ENCODE results near the gene KIAA1328.
"Not testable (repeated sequence)": the region's sequence is repeated elsewhere in the genome, so short reads cannot be mapped to it uniquely, and the experiment has no call there.

KIAA1328 gene

DNA sequence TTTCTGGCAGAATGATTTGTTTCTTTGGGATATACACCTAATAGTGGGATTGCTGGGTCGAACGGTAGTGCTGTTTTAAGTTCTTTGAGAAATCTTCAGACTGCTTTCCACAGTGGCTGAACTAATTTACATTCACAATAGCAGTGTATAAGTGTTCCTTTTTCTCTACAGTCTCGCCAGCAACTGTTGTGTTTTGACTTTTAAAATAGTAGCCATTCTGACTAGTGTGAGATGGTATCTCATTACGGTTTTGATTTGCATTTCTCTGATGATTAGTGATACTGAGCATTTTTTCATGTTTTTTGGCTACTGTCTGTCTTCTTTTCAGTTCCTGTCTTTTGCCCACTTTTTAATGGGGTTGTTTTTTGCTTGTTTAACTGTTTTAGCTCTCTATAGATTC lies 306.2 kb downstream of the KIAA1328 start:
- DNase-seq (ENCODE audit: low spot score), result no peak
- no peak for FAIRE-seq

- DNase-seq (ENCODE audit: low spot score) (no peak), FAIRE-seq (no peak)
These were observed 309.5 kb downstream of the KIAA1328 start for GRCh38 chr18:37138456-37138855.

DNA sequence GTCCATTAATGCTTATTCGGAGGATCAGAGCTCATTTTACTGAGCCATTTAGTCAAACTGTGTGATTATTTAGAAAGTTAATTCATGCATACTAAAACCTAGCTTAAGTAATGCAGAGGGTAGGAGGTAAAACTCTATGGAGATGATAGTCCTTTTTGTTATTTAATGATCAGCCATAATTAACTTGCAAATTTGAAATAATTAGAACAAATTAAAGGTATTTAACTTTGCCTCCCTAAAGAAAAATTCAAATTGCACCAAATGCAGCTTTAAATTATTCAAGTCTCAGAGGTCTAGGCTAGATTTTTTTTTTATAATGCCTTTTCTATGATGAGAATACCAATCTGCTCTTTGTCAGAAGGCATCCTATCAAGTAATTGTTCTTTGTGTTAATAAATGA lies 310.9 kb downstream of the KIAA1328 start:
- DNase-seq (ENCODE audit: low spot score) (no peak), FAIRE-seq (no peak)

GRCh38 chr18:37144921-37145320 lies 316.0 kb downstream of the KIAA1328 start:
- DNase-seq (ENCODE audit: low spot score), result no peak
- no peak for FAIRE-seq

GRCh38 chr18:37156330-37156942 lies 327.5 kb downstream of the KIAA1328 start:
- no peak for FAIRE-seq
- DNase-seq (ENCODE audit: low spot score), result no peak

DNA sequence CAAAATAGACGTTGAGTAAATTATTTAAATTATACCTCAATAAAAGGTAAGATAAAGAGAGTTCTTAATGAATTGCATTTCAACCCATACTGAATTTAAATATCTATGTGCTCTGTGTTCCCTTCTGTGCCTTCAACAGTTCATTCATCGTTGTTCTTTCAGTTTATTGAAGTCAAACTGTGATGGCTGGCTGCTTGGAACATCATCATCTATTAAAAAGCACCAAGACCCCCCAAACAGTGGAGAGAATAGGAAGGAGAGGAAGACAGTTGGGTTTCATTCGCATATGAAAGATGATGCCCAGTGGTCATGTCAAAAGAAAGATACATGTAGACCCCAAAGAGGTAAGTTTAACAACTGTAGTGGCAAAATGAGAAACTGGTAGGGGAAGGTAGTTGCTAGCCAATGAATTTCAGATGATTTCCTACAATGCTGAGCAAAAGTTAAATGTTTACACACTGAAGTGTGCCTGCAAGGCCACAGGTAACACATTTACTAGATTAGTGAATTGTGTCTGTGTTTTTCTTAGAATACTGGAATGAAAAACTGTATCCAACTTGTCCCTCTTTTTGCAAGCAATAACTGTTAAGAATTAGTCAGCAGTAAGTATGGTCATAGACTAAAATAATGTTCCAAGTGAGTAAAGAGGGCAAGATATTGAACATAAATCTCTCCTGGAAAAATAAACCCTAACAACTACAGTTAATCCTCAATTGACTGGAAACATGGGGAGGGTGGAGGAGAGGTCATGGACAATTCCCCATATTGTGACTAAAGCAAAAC lies 331.3 kb downstream of the KIAA1328 start:
- FAIRE-seq, result no peak

DNA sequence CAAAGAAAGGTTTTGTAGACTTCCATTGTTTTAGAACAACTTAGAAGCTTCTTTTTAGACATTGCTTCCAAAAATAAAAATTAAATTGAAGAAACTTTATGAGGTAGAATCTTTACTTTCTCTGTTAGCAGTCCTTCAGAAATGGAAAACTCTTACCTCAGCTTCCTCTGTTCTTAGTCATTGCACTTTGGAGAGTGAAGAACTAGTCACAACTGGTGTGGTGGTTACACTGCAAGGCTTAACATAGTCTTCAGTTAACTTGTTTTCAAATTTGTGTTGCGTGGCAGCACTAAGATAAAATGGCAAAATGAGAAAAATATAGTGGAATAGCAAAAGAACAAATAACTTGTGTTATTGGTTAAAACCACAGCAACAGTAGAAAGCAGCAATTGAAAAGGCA lies 332.6 kb downstream of the KIAA1328 start:
- DNase-seq (ENCODE audit: low spot score), result no peak
- FAIRE-seq, result no peak

More for the DNA sequence above, 331.3 kb downstream of the KIAA1328 start:
- no peak for DNase-seq (ENCODE audit: low spot score)

DNA sequence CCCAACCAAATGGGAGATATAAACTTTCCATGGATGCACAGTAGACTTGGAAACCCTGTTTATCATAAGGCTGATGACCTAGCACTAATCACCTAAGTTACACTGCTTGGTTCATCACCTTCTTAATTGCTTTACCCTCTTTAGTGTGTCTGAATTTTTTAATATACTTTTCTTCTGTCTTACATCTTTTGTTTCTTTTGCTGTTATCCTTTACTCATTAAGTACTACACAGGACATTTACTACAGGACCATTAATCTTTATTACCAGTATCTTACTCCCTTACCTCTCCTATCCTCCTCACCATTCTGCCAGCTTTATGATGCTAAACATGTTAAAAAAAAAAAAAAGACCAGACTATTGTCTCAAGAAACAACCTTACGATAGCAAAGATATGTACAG lies 333.6 kb downstream of the KIAA1328 start:
- DNase-seq (ENCODE audit: low spot score), result no peak
- no peak for FAIRE-seq

DNA sequence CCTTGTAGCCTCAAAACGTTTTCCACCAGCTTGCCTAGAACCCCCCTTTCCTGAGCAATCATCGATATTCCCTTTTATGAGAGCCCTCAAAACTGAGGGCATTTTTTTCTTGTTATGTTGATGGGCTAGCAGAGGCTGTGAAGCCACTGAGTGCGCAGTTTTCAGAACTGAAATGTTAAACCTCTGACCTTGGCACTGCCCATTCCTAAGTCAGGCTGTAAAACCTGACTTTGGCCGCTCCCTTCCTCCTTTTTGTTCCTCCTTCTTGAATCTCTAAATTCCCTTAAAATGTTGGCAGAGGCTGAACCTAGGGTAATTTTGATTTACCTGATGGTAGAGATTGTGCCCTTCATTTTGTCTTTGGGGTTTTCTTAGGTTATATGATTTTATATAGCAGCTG lies 334.2 kb downstream of the KIAA1328 start:
- FAIRE-seq (no peak), DNase-seq (ENCODE audit: low spot score) (no peak)

- FAIRE-seq (no peak), DNase-seq (ENCODE audit: low spot score) (no peak)
These were observed 337.6 kb downstream of the KIAA1328 start for GRCh38 chr18:37166491-37166890.

DNA sequence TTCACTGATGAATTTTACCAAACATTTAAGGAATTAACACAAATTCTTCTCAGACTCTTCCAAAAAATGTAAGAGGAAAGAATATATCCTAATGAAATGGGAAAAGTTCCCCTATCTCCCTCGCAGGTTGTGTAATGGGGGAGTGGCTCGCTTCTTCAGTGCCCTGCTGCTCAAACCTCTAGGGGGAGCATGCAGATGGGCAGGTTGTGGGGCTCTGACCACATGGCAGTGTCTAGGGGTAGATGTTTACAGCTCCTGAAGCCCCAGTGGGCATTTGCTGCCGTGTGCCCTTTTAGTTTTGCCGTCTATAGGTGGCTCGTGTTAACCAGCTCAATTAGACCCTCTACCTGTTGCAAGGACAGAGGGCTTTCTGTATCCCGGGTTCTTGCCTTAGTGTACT lies 338.0 kb downstream of the KIAA1328 start:
- FAIRE-seq; DNase-seq (ENCODE audit: low spot score): not testable (repeated sequence)

DNA sequence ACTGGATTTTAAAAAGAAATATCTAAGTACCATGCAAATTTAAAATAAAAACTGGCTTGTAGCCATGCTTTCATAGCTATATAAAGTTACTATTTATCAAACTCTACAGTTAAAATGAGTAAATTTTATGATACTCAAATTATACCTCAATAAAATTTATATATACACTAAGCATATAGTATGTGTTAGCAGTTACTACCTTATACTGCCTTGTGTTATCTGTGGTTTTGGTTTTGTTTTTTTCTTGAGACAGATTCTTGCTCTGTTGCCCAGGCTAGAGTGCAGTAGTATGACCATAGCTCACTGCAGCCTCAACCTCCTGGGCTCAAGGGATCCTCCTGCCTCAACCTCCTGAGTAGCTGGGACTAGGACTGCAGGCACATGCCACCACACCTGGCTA lies 342.1 kb downstream of the KIAA1328 start:
- DNase-seq (ENCODE audit: low spot score), result no peak

GRCh38 chr18:37173384-37173783 lies 344.5 kb downstream of the KIAA1328 start:
- FAIRE-seq (no peak), DNase-seq (ENCODE audit: low spot score) (no peak)

More for the DNA sequence above, 342.1 kb downstream of the KIAA1328 start:
- FAIRE-seq, result no peak

DNA sequence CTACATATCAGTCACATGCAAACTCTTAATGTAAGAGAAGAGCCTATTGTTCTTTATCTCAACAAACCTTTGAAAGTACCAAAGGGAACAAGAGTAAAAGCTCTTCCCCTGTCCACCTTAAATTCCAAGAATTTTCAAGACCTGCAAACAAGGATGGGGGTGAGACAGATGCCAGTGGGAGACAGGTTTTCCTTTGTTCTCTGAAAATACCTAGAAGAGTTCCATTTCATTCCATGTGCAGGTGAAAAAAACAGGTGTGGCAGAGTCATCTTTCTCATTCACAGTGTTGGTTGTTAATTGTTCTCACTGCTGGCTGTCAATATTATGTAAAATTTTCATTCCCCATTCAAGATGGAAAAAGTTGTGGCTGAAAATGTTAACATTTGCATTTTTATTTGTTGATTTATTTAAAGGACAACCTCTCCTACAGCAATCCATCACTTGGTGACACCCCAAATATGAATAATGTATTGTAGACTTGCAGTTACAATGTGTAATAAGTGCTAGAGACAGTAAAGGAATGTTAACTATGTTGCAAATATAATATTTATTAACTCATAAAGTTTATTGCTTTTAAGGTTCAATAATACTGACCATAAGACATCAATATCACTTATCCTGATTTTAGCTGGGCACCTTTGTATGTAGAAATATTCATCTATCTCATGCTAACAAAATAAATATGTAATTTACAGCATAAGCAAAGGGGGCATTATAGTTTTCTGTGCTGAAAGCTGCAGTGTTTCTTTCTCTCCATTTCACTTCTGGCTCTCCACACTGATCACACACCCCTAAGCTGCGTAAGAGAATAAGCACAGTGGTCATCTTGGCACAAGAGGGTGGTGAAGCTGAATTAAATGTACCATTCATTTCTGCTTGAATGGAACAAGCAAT lies 347.0 kb downstream of the KIAA1328 start:
- no peak for DNase-seq (ENCODE audit: low spot score)
- FAIRE-seq, result no peak

DNA sequence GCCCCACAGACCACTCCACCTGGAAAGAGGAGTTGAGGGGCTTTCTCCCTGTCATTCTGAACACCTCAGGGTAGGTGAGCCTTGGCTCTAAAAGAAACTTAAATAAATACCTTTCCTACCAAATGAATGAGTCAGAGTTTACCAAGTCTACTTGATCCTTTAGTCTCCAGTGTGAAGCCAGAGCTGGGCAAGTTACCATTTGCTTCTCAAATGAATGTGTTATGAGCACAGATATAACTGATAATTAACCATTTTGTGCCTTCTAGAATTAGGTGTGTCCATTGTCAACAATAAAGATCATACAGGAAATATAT lies 347.7 kb downstream of the KIAA1328 start:
- FAIRE-seq, result no peak

GRCh38 chr18:37179384-37179783 lies 350.5 kb downstream of the KIAA1328 start:
- DNase-seq (ENCODE audit: low spot score), result no peak
- no peak for FAIRE-seq

More for the DNA sequence above, 347.7 kb downstream of the KIAA1328 start:
- DNase-seq (ENCODE audit: low spot score), result no peak

- FAIRE-seq, result no peak
- no peak for DNase-seq (ENCODE audit: low spot score)
These were observed 351.2 kb downstream of the KIAA1328 start for GRCh38 chr18:37180086-37180485.

- DNase-seq (ENCODE audit: low spot score) (no peak), FAIRE-seq (no peak)
These were observed 353.6 kb downstream of the KIAA1328 start for GRCh38 chr18:37182340-37183135.

DNA sequence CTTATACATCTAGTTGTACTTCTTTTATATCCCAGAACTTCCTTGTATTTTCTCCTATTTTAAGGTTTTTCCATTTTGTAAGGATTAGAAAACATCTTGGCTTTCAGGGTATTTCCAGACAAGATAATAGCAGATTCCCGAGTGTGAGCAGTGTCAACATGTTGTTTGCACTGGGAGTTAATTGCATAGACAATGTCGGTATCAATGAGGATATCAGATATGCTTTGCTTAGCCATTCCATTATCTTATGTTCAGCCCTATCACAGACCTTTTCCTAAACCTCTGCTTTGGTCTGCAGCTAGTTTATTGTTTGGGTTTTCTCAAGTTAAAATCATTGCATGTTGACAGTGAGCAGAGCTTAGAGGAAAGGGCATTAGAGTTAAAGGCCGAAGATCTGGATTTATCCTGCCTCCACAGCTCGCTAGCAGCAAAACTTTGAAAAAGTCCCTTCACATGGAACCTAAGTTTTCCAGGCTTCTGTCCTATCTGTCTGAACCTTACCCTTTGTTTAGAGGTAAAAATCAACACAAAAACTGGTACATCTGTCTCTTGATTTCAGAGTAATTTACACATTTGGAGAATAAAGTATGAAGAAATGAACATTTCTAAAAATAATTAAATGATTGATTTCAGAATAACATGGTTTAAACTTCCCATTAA lies 355.4 kb downstream of the KIAA1328 start:
- FAIRE-seq, result no peak
- DNase-seq (ENCODE audit: low spot score), result no peak

DNA sequence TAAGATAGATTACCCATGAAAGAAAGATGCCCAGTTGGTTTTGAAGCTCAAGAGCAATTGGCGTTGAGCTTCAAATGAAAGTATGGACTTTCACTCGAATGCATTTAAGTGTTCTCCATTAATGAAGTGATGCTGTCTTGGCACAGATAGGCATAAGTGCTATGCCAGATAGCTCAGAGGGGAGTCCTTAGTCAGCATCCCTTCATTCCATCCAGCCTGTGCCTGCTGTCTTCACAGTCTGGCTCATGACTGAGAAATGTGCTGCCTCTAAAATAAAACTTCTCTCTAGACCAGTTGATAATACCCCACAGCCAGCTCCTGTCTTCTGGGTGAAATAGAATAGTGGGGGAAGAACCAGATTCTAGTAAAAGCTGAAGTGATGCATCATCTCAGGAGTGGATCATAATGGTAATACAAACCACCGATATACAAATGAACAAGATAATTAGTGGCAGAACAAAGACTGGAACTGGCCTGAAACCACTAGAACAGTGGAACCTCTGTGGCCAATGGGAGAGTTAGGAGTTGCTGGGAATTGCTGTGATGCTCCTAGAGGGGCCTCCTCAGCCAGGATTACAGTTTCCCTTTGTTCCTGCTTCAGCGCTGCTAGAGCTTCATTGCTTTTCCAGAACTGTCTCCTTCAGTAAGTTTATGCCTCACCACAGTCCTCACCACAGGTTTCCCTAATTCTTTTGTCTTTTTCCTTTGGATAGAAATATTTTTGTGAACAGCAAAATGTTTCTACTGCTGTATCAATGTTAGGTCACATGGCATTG lies 359.3 kb downstream of the KIAA1328 start:
- no peak for DNase-seq (ENCODE audit: low spot score)
- FAIRE-seq, result no peak

Data from urothelium cell line (cell line).